LHCN-M2 (cell line): ENCODE data around the gene CUBN. TPM values are rescaled to one million over a fixed set of nuclear protein-coding genes. Genes with fewer than 3 reads are reported as not detected.

Experiments used
- DNase-seq: peaks from one replicate; pipeline ENCODE4 v3.0.0-alpha.2; 2012; ENCODE audit warnings: low read depth
- total RNA-seq: library from RNA; depleted of rRNA; stranded (reverse); fragments of >200 nt; gene quantifications from 2 replicates; pipeline ENCODE4 v1.2.3, GENCODE V29; 2014

CUBN gene
- total RNA-seq, 1 experiment from 2014 or later: 0.69 TPM

DNA sequence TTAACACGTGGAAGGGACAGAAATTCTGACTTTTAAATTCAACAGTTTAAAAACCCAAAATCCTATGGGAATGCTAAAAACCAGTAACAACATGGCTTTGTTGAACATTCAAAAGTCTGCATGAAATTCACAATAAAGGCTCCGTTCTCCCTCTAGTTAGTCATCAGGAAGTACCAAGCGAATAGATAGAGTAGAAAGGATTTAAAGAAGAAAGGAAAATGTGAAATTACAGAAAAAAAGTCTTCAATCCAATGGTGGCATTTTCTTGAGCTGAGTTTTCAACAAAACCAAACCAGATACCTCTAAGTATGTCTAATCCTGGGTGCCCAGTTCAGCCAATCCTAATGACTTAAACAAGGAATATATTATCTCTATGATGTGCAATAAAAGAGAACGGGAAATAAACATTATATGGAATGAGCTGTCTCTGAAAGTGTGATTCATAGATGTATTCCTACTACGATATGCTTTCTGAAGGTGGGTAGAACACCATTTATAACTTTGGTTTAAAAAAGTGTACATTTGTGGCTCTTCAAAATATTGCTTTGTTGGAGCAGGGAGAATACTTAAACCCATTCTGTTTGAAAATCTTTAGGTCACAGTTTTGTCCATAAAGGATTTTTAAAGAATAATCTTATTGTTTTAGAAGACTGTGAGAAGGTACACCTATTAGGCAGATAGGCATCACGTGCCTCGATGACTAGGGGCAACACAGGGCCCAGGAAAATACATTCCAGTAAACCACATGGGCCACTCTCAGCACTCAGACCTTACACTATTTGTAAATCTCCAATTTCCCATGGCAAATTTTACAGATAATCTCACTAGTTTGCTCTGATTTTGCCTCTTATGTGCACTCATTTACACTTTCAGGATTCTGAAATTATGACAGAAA is 87.7 kb downstream of the CUBN start:
- DNase-seq: peak; percentile 45

DNA sequence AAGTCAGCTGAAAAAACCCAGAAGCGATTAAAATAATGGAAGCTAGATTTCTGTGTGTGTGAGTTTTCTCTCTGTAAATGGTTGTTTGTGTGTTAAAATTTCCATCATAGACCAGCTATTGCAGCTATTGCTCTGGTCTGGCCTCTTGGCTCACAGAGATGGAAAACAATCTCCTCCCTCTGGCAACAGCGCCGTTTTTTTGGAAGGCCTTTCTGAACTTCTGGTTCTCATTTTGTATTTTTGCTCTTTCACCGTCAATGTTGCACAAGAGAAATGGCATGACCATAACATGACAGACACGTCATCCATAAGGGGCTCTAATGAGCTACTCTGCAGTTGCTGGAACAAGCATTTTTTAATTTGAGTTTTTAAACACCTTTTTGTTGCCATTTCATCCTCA is 91.0 kb downstream of the CUBN start:
- no peak for DNase-seq

DNA sequence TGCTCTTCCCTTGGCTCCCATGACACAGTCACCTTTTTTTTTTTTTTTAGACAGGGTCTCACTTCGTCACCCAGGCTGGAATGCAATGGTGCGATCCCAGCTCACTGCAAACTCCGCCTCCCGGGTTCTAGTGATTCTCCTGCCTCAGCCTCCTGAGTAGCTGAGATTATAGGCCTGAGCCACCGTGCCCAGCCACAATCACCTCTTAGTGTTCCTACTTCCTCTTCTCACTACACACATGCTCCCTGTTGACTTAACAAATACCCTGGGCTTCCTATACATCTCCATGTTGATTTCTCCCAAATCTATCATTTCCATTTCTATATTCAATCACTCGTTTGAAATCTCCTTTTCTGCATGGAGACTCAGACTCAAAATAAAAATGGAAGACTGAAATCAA is 91.7 kb downstream of the CUBN start:
- DNase-seq: no peak

DNA sequence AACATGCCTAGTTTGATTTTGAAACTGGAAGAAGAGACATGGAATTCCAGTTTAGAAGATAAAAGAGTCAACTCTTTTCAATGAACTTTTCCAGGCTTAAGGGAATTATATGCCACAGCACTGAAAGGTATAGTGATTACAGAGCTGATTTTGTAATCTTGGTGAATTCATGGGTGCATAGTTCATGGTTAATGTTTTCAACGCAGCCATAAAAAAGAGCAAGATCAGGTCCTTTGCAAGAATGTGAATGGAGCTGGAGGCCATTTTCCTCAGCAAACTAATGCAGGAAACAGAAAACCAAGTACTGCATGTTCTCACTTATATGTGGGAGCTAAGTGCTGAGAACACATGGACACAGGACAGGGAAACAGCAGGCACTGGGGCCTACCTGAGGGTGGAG is 94.2 kb downstream of the CUBN start:
- DNase-seq: no peak

DNA sequence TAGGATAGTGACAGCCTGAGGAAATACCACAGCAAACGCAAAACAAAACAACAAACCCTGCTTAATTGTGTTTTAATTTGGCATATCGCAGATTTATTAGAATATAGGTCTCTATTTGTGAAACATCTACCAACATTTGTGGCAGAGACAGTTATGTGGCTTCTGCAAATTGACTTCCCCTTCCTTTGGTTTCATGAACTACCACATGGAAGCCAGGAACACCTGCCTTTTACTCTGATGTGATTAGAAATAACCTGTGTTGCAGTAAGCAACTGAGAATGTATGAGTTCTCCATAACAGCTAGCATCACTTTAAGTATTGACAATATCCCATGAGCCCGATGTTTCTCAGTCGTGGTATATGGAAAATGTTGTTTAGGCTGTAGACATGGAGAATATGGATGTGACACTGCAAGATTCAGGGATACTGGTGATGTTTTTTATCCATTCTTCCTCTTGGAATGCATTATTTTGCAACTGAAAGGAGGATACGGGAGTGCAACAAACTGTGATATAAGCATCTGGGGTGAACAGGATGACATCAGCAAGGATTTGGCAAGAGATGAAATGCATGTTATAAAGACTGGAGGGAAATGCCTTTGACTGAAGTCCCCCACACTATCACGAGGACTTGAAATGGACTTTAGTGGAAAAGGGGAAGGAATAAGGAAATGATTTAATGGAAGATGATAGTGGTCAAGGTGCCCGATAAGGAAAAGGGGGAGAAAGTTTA is 95.9 kb downstream of the CUBN start:
- no peak for DNase-seq

DNA sequence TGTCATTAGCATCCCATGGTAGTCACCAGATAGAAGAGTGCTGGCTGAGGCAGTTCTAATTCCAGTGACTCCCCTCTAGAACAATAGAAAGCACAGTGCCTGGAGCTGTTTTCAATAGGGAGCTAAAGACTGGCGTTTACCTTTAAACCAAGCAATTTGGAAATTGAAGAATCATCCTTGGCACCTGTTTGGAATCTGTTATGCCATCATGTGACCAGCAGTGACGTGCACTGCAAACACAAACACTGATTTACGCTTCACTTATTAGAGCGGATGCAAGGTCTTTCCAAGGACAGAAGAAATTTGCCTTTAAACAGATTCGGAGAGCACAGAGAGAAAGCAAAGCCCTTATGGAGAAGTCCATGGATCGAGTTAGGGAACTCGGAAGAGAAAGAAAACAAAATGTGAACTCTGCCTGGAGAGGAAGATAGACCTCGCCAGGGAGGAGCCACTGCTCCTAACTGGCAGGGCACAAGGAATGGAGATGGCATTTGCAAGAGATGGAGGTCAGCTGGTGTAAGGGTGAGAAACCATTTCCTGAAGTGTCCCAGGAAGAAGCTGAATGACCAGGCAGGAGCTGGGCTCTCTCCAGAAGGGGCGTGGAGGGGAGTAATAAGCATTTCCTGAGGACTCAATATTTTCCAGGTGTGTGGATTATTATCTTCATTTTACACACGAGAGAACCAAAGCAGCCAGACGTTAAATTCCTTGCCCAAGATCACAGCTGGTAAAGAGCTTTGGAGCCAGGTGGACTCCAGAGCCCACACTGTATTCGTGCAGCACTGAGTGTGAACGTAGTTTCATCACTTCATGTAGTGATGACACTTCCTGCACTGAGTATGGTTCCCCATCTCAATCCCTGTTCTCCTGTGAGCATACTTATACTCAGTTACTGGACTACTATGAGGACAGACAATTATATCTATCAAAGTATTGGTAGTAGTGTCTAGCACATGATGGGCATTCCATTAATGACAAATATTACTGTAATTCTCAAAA is 97.7 kb downstream of the CUBN start:
- DNase-seq: no peak

DNA sequence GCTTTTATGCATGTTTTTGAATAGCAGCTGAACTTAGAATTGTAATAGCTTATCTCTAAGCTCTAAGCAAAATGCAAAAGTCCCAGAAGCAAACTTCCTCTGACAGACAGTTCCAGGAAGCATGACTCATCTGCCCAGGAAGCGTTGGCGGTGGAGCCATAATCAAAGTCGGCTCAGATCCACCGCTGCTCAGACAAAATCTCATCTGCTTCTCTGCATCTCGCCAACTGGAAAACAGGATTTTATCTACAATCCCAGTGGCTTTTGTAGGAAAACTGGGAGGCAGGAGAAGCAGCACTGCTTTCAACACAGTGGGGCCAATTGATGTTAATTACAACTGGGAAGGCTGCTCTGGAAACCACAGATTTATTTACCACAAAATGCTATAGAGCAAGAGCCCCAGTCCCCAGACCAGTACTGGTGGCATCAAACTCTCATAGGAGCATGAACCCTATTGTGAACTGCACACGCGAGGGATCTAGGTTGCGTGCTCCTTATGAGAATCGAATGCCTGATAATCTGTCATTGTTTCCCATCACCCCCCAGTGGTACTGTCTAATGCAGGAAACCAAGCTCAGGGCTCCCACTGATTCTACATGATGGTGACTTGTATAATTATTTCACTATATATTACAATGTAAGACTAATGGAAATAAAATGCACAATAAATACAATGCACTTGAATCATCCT is 99.9 kb downstream of the CUBN start:
- DNase-seq: peak; percentile 91

DNA sequence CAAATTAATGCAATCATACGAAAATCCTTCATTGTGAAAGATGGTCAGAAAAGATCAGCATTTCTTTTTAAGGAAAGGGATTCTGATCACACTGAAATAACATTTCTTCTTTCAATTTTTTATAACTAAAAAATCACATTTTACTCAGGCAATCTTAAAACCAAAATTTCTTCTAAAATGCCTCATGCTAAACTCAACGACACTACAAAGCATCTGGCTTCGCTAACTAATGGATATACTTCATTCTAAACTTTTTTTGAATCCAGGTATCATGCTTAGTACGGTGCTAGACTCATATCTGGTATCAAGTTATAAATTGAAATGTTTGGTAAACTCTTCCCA is 100.4 kb downstream of the CUBN start:
- no peak for DNase-seq

DNA sequence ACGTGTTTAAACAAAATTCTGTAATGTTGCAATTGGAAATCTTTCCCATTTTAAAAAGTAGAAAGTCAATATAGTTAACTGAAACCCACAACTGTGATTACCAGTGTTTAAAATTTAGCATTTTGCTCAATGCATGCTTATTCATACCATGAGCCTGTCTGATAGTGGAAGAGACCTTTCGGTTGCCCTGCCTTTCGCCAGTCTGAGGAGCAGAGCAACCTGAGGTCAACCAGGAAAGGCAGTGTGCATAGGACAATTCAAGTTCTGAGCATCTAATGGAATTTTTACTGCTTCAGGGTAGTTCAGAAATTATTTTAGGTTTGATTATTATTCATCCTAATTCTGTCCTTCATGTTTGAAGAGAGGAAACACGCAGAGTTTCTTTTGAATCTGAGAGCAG is 100.8 kb downstream of the CUBN start:
- DNase-seq: no peak

DNA sequence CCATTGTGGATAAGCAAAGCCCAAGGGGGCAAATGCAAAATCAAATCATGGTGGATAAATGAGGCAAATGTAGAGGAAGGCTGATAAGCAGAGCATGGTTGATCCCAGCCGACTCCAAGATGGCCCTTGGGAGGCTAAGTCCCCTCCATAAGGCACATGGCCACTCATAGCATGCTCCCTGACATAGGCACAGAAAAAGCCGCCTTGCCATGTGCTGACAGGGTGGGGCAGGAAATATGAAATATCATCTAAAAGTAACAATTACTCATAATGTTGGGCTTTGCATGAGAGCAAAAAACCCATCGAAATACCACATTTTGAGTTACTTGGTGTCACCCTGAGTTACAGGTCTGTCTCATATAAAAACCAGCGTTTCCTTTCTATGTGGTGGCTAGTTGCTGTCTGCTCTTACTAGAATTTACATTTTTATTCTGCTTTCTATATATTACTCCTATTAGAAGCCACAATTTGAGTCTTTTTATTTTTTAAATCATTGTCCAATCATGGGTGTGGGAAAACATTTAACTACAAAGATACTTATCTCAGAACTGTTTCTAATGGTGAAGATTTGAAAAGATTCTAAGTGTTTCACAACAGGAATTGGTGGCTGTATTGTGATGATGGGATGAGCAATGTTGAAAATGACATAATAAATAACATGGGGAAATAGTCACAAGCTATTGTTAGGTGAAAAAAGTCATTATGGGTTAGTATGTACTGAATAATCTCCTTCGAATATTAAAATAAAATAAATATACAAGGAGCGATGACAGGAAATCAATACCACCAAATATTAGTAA is 102.7 kb downstream of the CUBN start:
- peak; percentile 94 for DNase-seq

DNA sequence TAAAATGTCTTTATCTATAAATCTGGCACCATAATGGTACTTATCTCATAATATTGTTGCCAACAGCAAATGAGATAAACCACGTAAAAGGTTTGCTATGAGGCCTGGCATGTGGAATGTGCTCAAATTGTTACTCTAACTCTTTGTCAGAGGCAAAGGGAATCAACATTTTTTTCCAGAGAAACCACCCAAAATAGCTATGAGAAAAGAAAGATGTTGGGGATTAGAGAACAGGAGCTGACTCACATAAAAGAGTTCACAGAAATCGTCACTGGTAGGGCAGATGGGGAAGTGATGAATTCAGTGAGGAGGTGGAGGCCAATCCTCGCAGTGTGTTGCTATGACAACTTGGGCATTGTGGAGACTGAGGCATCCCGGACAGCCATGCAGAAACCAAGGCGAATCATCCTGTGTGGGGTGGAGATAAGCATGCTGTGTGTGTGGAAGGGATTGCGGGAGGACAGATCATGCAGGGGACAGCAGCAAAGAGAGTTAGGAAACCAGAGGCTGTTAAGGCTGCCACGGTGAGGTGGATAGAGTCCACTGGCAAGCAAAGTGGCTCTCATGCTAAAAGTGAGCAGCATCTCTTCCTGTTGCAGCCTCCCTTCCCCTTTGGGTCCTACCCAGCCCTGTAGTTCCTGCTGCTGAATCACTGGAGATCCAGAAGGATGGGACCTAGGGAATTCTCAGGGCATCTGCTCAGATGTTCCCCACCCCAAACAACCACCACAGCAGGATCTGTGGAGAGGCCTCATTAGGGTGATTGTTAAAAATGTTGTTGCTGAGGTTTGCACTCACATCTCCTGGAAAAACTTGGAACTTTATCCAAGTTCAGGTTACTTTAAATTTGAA is 103.9 kb downstream of the CUBN start:
- peak; percentile 100 for DNase-seq

DNA sequence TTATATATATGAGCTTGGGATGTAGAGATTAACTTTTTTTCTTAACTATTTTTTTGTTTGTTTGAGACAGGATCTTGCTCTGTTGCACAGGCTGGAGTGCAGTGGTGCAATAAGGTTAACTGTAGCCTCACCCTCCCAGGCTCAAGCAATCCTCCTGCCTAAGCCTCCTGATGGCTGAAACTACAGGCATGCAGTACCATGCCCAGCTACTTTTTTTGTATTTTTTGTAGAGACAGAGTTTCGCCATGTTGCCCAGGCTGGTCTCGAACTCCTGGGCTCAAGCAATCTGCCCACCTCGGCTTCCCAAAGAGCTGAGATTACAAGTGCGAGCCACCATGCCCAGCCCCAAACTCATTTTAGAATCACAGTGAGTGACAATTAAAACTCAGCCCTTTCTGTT is 105.2 kb downstream of the CUBN start:
- no peak for DNase-seq

DNA sequence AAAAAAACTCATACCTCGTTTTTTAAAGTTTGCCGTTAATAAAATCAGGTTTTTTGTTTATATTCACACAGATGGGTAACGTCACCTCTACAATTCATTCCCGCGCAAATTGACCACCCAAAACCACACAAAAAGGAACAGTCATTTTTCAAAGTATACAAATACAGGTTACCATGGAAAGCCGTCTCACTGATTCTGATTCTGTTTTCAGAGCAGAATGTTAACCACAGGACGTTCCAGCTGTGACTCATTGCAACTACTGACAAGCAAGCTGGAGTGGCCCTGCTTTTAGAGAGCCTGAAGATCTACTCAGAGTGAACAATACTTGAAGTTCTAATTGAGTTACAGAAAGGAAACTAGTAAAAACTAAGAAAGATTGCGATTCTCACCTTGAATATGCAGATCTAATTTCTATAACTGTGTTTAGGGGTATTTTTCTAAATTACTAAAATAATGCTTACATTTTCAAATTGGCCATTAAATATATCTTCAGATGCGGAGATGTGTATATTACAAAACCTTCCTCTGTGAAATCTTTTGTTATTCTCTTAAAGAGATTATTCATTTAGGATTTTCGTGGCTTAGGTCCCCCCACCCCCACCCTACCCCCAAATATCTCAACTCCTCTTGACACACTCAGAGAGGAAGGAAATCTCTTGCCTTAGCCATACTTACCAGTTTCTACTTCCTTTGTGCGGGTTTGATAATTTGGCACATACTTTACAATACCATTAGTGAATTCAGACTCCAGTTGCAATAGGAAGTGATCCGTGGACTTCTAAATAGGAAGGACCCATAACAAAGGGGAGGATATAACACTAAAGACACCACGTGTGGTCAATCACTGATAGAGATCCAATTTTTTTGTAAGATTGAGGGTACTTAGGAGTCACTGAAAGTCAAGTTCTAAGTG is 106.0 kb downstream of the CUBN start:
- peak; percentile 100 for DNase-seq

DNA sequence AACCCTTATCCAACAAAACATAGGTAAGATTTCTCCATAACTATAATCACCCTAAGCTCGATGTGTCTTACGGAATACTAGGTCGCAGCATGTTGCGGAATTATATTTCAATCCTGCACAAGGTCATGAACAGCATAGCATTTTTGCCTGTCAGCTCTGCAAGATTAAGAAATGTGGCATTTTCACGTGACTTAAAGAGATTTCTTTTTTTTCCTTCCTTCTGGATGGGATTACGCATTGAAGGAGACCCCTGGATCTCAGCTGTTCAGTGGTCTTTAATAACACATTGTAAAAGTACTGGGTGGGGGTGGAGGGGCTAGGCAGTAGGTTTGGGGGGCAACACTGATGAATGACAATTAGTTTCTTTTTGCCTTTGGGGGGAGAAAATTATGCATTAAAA is 106.7 kb downstream of the CUBN start:
- no peak for DNase-seq

DNA sequence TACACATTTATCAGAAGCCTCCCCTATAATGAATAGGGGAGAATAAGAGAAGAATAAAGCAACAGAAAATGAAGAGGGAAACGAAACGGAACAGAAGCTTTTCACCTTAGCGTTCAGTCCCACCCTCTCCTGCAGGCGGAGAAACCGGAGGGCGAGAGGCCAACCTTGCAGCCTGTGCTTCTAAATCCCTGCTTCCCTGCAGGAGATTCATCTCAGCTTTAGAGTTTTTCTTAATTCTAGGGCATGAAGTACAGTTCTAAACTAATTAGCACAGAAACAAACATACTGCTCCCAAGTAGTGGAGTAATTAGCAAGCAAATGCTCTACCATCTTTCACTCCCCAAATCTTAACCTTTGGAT is 107.2 kb downstream of the CUBN start:
- DNase-seq: no peak

DNA sequence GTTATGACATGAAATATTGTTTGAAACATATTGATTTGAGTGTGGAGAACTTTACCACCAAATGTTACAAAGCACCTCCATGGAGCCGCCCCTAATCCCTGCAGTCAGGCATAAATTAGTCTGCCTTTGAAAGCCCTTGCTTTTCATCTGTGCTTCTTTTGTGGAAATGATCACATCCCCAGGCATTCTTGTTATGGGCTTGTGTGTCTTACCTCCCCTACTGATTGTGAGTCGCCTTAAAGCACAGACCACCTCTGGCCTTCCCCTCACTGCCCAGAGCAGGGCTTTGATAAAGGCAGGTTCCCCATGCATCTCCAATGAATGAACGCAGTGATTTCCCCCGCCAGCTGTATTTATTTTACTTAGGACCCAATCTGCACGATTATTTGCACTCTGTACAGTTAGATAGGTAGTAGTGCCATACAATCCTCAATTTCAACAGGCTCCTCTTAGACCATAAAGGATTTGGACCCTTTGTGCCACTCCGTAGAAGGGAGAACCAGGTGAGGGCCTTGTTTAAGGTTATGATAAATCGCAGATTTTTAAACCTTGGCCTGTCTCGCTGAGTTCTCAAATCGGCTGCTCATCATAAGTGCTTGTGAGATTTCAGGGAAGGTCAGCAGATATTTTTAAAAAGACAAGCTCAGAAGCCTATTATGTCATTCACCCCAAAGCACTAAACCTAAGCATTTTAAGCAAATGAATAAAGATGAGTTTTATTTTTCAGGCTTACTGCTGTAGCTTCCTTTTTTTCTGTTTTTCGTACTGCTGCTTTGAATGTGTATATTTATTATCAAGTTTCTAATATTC is 107.8 kb downstream of the CUBN start:
- no peak for DNase-seq

DNA sequence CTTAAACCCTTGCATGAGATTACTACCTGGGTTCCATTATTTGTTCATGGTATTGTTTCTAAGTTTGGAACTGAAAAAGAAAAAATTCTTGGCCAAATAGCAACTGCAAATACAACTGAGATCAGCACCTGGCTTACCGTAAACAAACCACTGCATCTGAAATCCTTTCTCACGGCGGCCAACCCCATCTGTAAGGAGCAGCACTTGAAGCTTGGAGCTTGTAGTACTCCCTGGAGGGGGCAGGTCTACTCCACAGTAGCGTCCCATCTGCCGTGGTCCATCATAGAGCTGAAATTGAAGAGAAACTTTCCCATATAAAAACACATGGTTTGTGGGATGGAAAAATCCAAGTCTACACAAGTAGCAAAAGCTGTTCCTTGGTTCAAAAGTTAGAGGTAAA is 109.9 kb downstream of the CUBN start:
- DNase-seq: peak; percentile 52
